Mesodermal cell (in vitro differentiated cells): ENCODE data around the gene HEPN1.

Source experiments
- H3K27ac ChIP-seq: 2 replicates; pipeline ENCODE4 v1.7.0; 2013; ENCODE audit warnings: mild to moderate bottlenecking, low read depth, low read length, moderate library complexity; ENCODE audit not compliant: severe bottlenecking
- H3K36me3 ChIP-seq: 2 replicates; pipeline ENCODE4 v1.7.1; 2013; ENCODE audit warnings: mild to moderate bottlenecking, low read length, moderate library complexity; ENCODE audit not compliant: control insufficient read depth, insufficient read depth
- H3K4me1 ChIP-seq: one replicate; pipeline ENCODE4 v1.7.1; 2013; ENCODE audit warnings: mild to moderate bottlenecking, low read length; ENCODE audit not compliant: insufficient read depth, control insufficient read depth, poor library complexity, severe bottlenecking
- H3K4me3 ChIP-seq: 2 replicates; pipeline ENCODE4 v1.7.0; 2013; ENCODE audit warnings: low read length, control low read depth, mild to moderate bottlenecking; ENCODE audit not compliant: insufficient read depth, poor library complexity, severe bottlenecking; ENCODE audit errors: extremely low read depth
- H3K9me3 ChIP-seq: 2 replicates; pipeline ENCODE4 v1.7.1; 2013; ENCODE audit warnings: mild to moderate bottlenecking, low read length, moderate library complexity; ENCODE audit not compliant: control insufficient read depth
- WGBS, 2 experiments: methylation state at CpG; one replicate each; pipeline ENCODE4 v1.1.5; 2013; ENCODE audit warnings: missing lambda C conversion rate in 2 of 2; ENCODE audit not compliant: insufficient coverage in 2 of 2; 5-methylcytosine and 5-hydroxymethylcytosine counted together

Gene HEPN1

DNA sequence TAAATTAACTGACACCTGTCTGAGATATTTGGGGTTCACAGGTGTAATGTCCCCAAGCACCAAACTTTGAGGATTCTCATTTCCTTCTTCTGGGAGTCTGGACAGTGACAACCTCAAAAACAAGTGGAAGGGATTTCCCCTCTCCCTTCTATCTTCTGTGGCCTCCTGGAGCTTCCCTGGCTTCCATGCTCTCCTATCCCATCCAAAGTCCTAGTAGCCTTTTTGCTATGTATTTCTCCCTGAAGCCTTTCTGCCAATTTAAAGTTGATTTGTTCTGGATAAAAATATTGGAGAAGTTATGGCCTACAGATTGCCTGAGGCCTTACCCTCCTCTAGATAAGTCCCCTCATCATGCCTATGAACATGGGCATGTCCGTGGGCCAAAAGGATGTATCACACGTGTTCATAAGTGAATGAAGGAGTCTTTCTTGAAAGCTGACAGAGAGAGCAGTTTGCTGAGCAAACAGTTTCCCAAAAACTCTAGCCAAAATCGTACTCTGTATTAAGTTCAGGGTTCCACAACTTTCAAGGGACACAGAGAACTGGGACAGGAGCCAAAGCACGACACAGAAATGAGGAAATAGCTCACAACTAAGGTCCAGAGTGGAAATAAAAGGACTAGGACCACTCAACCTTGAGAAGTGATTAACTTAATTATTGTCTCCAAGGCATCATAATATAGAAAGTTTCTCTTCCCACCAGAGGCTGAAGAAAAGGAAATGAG is 10.1 kb downstream of the HEPN1 start:
- WGBS, 2 experiments = 72 to 77% methylated on average over 2 of the region's 4 CpGs
- no peaks in the 10 kb centered on the region for H3K9me3 ChIP-seq
- H3K27ac ChIP-seq = no peak overlapping the region
- no peaks in the 10 kb centered on the region for H3K4me1 ChIP-seq
- H3K36me3 ChIP-seq = no peaks in the 10 kb centered on the region
- H3K4me3 ChIP-seq = no peak overlapping the region

DNA sequence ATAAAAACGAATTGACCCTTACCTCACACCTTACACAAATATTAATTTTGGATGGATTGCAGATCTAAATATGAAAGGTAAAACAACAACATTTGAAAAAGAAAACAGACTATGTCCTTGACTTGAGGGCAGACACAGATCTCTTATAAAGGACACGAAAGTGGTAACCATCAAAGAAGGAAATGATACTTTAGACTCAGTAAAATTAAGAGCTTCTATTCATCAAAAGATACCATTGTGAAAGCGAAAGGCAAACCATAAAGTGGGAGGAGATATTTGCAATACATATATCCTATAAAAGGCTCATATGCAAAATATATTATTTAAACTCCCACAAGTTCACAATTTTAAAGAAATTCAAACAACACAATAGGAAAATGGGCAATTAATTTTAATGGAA is 11.7 kb downstream of the HEPN1 start:
- no peaks in the 10 kb centered on the region for H3K9me3 ChIP-seq
- no CpG with 5 or more reads among the region's 3 CpGs for WGBS, 2 experiments
- H3K36me3 ChIP-seq = no peaks in the 10 kb centered on the region
- H3K4me3 ChIP-seq = no peak overlapping the region
- H3K4me1 ChIP-seq = no peaks in the 10 kb centered on the region
- H3K27ac ChIP-seq = no peak overlapping the region

DNA sequence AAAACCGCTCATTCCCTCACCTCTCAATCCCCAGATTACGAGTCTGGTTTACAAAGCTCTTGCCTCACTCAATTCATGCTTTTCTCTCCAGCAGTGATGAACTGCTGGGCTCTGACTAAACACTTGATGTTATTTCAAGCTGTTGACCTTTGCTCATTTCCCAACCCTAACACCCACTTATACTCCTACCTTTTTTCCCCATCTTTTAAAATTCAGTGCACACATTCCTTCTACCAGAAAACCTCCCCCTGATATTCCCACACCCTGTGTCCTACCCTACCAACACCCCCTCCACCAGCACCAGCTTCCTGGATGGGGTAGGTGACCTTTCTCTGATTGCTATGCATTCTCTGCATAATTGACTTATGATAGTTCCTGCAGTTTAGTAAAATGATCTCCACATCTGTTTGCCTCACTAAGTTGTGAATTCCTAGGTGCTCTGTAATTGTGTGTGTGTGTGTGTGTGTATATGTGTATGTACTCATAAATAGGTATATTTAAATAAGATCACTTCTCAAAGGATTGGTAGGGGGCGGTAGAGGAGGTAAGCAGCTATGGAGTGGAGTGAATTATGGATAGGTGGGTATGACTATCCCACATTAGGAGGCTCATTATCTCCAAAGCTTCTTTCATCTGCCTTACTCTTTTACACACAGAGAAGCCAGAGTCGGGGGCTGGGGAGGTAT is 16.0 kb downstream of the HEPN1 start:
- Histone ChIP-seq H3K27ac (no peak overlapping the region), H3K9me3 (no peaks in the 10 kb centered on the region), H3K36me3 (no peaks in the 10 kb centered on the region), H3K4me3 (no peak overlapping the region), H3K4me1 (no peaks in the 10 kb centered on the region)
- WGBS, 2 experiments = 78 to 86% methylated on average over 2 of the region's 4 CpGs

DNA sequence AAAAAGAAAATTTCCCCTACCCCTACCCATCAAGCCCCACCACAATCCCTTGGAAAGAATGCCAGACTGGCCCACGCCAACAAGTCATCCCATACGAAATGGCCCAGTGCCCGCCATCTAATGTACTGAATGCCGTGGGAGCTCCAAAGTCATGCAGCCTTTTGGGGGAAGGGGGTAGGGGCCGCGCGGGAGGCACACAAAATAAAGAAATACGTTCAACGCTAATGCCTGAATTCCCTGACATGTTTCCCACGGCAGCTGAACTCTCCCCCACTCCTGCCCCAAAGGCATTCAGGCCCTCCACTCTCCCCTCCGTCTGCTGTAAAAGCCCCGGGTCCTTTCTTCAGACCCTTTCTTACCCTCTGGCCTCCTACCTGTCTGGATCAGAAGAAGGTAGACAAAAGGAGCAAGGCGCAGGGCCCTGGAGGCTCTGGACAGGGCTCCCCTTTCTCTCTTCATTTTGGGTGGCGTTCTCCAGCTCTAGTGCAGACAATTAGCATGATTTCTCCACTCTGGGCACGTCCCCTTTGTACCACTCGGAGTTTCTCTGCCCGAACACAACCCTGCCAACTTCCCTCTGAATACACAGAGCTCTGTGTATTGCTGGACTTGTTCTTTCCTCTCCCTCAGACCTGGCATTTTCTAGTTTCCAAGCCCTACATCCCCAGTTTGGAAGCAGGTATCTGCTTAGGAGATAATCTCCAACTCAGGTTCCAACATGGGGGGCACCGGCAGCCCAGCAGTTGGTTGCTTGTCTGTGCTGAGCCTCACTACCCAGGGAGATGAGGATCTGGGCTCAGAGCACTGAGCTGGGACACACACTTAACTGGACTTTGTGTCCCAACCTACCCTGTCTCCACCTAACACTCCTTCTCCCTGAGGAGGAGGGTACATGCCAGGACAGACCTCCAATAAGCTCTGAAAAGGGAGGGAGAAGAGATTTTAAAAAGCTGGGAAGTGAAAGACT is 16.8 kb downstream of the HEPN1 start, which contains the start of gene HEPACAM:
Gene HEPACAM (minus strand): TSS at position 500 of the 967 bp plus-strand sequence. CDS start 41 bp downstream, at position 459.
- H3K4me3 ChIP-seq = no peak within 1 kb of the TSS
- H3K36me3 ChIP-seq = no peaks in the 10 kb centered on the region
- H3K9me3 ChIP-seq = no peaks in the 10 kb centered on the region
- 92 to 98% methylated on average over 16 to 17 of the region's 18 CpGs for WGBS, 2 experiments
- no peak within 1 kb of the TSS for H3K27ac ChIP-seq
- no peaks in the 10 kb centered on the region for H3K4me1 ChIP-seq

DNA sequence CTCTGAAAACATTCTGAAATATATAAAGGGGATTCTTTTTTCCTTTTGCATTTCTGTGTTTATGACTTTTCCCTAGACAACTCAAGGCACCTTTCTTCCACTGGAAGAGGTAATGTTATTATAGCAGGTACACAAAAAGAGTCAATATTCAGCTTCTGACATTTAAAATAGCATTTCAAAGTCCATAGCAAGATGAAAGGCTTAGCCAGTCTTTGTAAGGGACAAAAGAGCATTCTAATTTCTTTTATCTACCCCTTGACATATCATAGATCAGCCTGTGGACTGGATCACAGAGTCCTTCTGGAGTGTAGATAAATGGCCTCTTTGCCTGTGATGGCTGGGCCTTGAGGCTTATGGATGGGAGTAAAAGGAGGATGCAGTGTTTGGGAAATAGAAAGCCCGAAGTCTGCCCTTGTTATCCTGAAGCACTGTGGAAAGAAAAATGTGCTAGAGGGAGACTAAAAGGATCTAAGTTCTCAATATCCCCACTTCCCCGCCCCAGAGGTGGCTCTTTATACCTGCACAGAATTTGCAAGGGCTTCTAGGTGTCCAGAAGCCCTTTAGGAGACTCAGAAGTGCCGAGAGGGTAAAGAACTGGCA is 18.4 kb downstream of the HEPN1 start:
- WGBS, 2 experiments = 80 to 82% methylated on average over 2 of the region's 3 CpGs
- H3K4me3 ChIP-seq = no peak overlapping the region
- no peaks in the 10 kb centered on the region for H3K4me1 ChIP-seq
- no peak overlapping the region for H3K27ac ChIP-seq
- no peaks in the 10 kb centered on the region for H3K36me3 ChIP-seq
- no peaks in the 10 kb centered on the region for H3K9me3 ChIP-seq

DNA sequence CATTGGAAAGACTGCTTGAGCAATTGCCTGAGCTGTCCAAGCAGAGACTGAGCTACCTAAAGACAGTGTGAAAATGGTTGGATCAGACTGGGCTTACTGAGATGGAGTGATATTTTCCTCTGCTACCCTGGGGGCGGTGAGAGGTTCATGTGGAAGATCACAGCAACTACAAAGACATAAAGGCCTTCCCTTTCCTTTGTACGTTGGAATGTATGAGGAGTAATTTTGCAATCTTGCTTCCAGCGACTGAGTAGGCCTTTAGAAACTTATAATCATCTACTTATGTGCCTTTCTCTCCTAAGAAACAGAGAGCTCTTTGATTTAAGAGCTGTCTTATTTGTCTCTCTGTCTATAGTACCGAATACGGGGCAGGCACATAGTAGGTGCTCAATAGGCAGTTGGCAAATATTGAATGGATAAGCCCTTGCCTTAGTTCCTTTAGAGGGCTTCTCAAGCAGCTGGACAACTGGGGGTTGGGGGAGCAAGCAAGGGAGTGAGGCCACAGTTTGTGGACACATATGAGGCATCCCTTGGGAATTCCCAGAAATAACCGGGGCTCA is 19.2 kb downstream of the HEPN1 start:
- H3K4me1 ChIP-seq = no peaks in the 10 kb centered on the region
- 89 to 100% methylated on average over 2 to 3 of the region's 6 CpGs for WGBS, 2 experiments
- no peak overlapping the region for H3K27ac ChIP-seq
- H3K36me3 ChIP-seq = no peaks in the 10 kb centered on the region
- no peak overlapping the region for H3K4me3 ChIP-seq
- no peaks in the 10 kb centered on the region for H3K9me3 ChIP-seq

DNA sequence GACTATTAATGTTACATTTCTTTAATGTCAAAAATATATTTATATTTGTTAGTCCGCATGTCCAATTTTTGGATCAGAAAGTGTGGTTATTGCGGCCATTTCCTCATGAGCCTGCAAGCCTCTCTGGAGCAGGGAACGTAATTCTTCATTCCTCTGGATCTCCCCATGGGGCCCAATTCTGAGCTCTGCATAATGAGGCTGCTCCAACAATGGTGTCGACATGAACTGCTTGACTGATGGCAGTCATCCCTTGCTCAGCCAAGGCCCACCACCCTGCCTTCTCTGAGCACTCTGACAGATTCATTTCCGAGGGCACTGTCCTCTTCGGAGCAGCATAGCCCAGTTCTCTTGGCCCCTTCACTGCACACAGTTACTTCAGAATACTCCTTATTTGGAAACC is 19.9 kb downstream of the HEPN1 start:
- H3K9me3 ChIP-seq = no peaks in the 10 kb centered on the region
- no peaks in the 10 kb centered on the region for H3K36me3 ChIP-seq
- H3K4me3 ChIP-seq = no peak overlapping the region
- H3K4me1 ChIP-seq = no peaks in the 10 kb centered on the region
- H3K27ac ChIP-seq = no peak overlapping the region
- 80 to 92% methylated on average over 3 to 6 of the region's 6 CpGs for WGBS, 2 experiments

DNA sequence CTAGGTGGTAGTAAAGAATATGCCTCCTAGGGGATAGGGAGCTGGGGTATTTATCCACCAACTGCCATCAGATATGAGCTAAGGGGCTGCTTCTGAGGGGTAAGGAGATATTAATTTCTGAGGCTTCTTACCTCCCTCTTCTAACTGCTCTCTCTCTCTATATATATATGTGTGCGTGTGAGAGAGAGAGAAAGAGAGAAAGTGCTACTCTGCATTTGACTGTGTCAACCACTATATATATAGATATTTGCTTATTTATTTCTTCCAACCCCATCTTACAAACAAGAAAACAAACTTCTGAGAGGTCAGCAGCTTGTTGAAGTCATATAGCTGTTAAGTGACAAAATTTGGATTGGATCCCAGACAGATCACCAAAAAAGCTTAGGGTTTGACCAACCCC is 22.7 kb downstream of the HEPN1 start:
- Histone ChIP-seq H3K4me3 (no peak overlapping the region), H3K27ac (no peak overlapping the region), H3K4me1 (no peaks in the 10 kb centered on the region), H3K36me3 (no peaks in the 10 kb centered on the region), H3K9me3 (no peaks in the 10 kb centered on the region)
- no CpG with 5 or more reads among the region's 1 CpG for WGBS, 2 experiments

DNA sequence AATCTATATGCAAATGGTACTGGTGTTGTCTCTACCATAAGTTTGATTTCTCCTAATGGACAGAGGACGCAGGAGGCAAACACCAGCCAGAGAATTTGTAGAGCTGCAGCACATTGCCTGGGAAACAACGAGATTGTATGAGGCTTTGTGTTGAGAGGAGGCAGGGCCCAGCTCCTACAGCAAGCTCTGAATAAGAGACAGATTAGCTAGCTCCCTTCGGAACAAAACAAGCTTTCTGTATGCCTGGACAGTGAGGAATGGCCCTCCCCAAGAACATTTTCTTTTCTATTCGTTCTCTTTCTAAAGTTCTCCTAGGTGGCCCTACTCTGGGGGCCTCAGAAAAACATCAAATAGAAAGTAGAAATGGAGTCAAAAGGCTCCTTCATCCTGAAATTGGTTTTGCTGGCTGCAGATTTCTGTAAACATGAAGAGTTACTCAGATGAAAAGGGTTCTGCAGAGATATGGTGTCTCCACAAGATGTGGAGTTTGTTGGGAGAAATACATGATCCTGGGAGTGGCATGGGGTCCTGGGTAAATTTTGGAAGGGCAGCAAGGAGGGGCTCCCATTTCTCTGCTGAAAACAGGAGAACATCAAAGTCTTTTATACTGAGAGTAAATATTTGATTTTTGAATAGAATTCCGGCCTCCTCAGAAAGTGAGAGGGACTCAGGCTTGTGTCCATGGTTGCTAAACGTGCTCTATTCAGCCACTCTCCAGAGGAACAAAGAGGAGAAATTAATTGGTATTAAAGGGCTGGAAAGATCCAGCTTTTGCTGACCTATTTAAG is 23.6 kb downstream of the HEPN1 start:
- no peaks in the 10 kb centered on the region for H3K36me3 ChIP-seq
- H3K9me3 ChIP-seq = no peaks in the 10 kb centered on the region
- H3K4me3 ChIP-seq = no peak overlapping the region
- 80 to 89% methylated on average over 5 of the region's 6 CpGs for WGBS, 2 experiments
- no peaks in the 10 kb centered on the region for H3K4me1 ChIP-seq
- no peak overlapping the region for H3K27ac ChIP-seq
